Fibroblast of lung (primary cell): Measurements from ENCODE around the gene SUGP2. TPM values are rescaled to one million over a fixed set of nuclear protein-coding genes. Genes with fewer than 3 reads are reported as not detected.

Experiments used
- DNase-seq, 2 donors: peaks; one replicate each; pipeline versions ENCODE4 v3.0.0 to v3.0.0-alpha.2; 2010; ENCODE audit warnings: low read depth in 2 of 2
- H2AFZ ChIP-seq: 2 replicates; pipeline ENCODE4 v1.5.1; 2012; ENCODE audit warnings: low read length, control low read depth, inconsistent platforms
- H3K27ac ChIP-seq: 2 replicates; pipeline ENCODE4 v1.5.1; 2011; ENCODE audit warnings: low read length, control low read depth; ENCODE audit not compliant: insufficient read depth
- H3K27me3 ChIP-seq: 2 replicates; pipeline ENCODE4 v1.5.1; 2011; ENCODE audit warnings: mild to moderate bottlenecking, low read length; ENCODE audit not compliant: control insufficient read depth, insufficient read depth
- H3K36me3 ChIP-seq: 2 replicates; pipeline ENCODE4 v1.5.1; 2011; ENCODE audit warnings: low read length; ENCODE audit not compliant: control insufficient read depth, insufficient read depth
- H3K4me1 ChIP-seq: 2 replicates; pipeline ENCODE4 v1.5.1; 2011; ENCODE audit warnings: low read length; ENCODE audit not compliant: control insufficient read depth, insufficient read depth; ENCODE audit errors: extremely low read depth
- H3K4me2 ChIP-seq: 2 replicates; pipeline ENCODE4 v1.5.1; 2011; ENCODE audit warnings: low read length, control low read depth; ENCODE audit not compliant: insufficient read depth; ENCODE audit errors: extremely low read depth
- H3K4me3 ChIP-seq, 4 experiments: fragments of 200-600 bp in 1 of 4; sonication (generic) in 1 of 4; replicated peaks in 1 of 4; 2 replicates each; pipeline ENCODE4 v1.5.1; 2011 to 2016; ENCODE audit warnings: low read length in 4 of 4, low read depth in 3 of 4, mild to moderate bottlenecking in 3 of 4, control low read depth in 2 of 4, inconsistent platforms in 1 of 4, mixed read lengths in 1 of 4; ENCODE audit not compliant: insufficient read depth in 1 of 4; ENCODE audit errors: control extremely low read depth in 1 of 4
- H3K79me2 ChIP-seq: 2 replicates; pipeline ENCODE4 v1.5.1; 2012; ENCODE audit warnings: mild to moderate bottlenecking, low read length, inconsistent platforms; ENCODE audit not compliant: control insufficient read depth, insufficient read depth
- H3K9ac ChIP-seq: 2 replicates; pipeline ENCODE4 v1.5.1; 2011; ENCODE audit warnings: mild to moderate bottlenecking, low read length, control low read depth; ENCODE audit not compliant: insufficient read depth
- H3K9me3 ChIP-seq: 2 replicates; pipeline ENCODE4 v1.5.1; 2012; ENCODE audit warnings: low read depth, low read length; ENCODE audit not compliant: control insufficient read depth, insufficient read depth
- H4K20me1 ChIP-seq: 2 replicates; pipeline ENCODE4 v1.5.1; 2011; ENCODE audit warnings: low read length; ENCODE audit not compliant: control insufficient read depth, insufficient read depth; ENCODE audit errors: extremely low read depth
- CTCF ChIP-seq, 2 donors: IDR thresholded peaks in 1 of 2; conservative IDR thresholded peaks in 1 of 2; 1 replicate in 1 of 2; 2 replicates in 1 of 2; pipeline ENCODE4 v1.5.1; 2011 to 2012; ENCODE audit warnings: low read length in 2 of 2, control low read depth in 1 of 2, inconsistent platforms in 1 of 2, low read depth in 1 of 2, mild to moderate bottlenecking in 1 of 2
- EZH2 ChIP-seq: IDR thresholded peaks from 2 replicates; pipeline ENCODE4 v1.5.1; 2012; ENCODE audit warnings: low read length, control low read depth, mild to moderate bottlenecking; ENCODE audit errors: missing control alignments
- polyA plus RNA-seq, 2 donors: library from polyadenylated mRNA; depleted of rRNA in 1 of 2; stranded (reverse) in 1 of 2; unstranded in 1 of 2; fragments of >200 nt; gene quantifications; 2 replicates each; pipeline ENCODE4 v1.2.1, GENCODE V29; 2011 to 2012; ENCODE audit warnings: missing spikeins in 1 of 2
- total RNA-seq: library from RNA; depleted of rRNA; stranded (reverse); fragments of >200 nt; gene quantifications from 2 replicates; pipeline ENCODE4 v1.2.1, GENCODE V29; 2014

Gene SUGP2
- total and polyA plus RNA-seq, 2 donors (not counting 1 experiment from before 2014, with no cell fraction given), result 29.2 to 31.4 TPM

- no peaks in the 10 kb centered on the region for H3K4me1 ChIP-seq
- H3K27ac ChIP-seq, result no peak overlapping the region
- H3K4me3 ChIP-seq, result no peak overlapping the region
- no peak overlapping the region for H2AFZ ChIP-seq
- no peaks in the 10 kb centered on the region for H4K20me1 ChIP-seq
- H3K9ac ChIP-seq, result no peak overlapping the region
- no peak overlapping the region for H3K4me2 ChIP-seq
- H3K9me3 ChIP-seq, result no peaks in the 10 kb centered on the region
- DNase-seq, result no peak
- TF ChIP-seq CTCF (conservative IDR thresholded peaks at IDR 0.05 in 1 of 2, IDR thresholded peaks at IDR 0.05 in 1 of 2; ENCODE audit: low read depth in 1 of 2, low read length in 2 of 2) (no peak), EZH2 (no peak)
- H3K36me3 ChIP-seq, result peaks cover 1% of the 10 kb centered on the region
- no peaks in the 10 kb centered on the region for H3K79me2 ChIP-seq
- H3K27me3 ChIP-seq, result no peaks in the 10 kb centered on the region
Measured at GRCh38 chr19:18948075-18948975, 85.0 kb downstream of the SUGP2 start.

GRCh38 chr19:18946918-18947317 lies 86.4 kb downstream of the SUGP2 start:
- Histone ChIP-seq H3K4me1 (no peaks in the 10 kb centered on the region), H3K4me2 (no peak overlapping the region), H3K9me3 (no peaks in the 10 kb centered on the region), H3K79me2 (no peaks in the 10 kb centered on the region), H2AFZ (no peak overlapping the region), H3K27me3 (no peaks in the 10 kb centered on the region), H4K20me1 (no peaks in the 10 kb centered on the region), H3K27ac (no peak overlapping the region), H3K4me3 (no peak overlapping the region), H3K9ac (no peak overlapping the region), H3K36me3 (peaks cover 1% of the 10 kb centered on the region)
- DNase-seq, result no peak
- TF ChIP-seq EZH2 (no peak), CTCF (conservative IDR thresholded peaks at IDR 0.05 in 1 of 2, IDR thresholded peaks at IDR 0.05 in 1 of 2; ENCODE audit: low read depth in 1 of 2, low read length in 2 of 2) (no peak)

GRCh38 chr19:18946335-18946734 lies 87.0 kb downstream of the SUGP2 start:
- DNase-seq, result no peak
- peaks cover 1% of the 10 kb centered on the region for H3K36me3 ChIP-seq
- H3K4me1 ChIP-seq, result no peaks in the 10 kb centered on the region
- no peaks in the 10 kb centered on the region for H3K9me3 ChIP-seq
- no peaks in the 10 kb centered on the region for H3K27me3 ChIP-seq
- no peak overlapping the region for H2AFZ ChIP-seq
- H3K79me2 ChIP-seq, result no peaks in the 10 kb centered on the region
- TF ChIP-seq EZH2, result no peak
- TF ChIP-seq CTCF (conservative IDR thresholded peaks at IDR 0.05 in 1 of 2, IDR thresholded peaks at IDR 0.05 in 1 of 2; ENCODE audit: low read depth in 1 of 2, low read length in 2 of 2), result no peak
- H3K4me2 ChIP-seq, result no peak overlapping the region
- no peak overlapping the region for H3K4me3 ChIP-seq
- H3K9ac ChIP-seq, result no peak overlapping the region
- H4K20me1 ChIP-seq, result no peaks in the 10 kb centered on the region
- H3K27ac ChIP-seq, result no peak overlapping the region
